Fibroblast of the aortic adventitia (primary cell): ENCODE data around the gene EXOG. TPM values are rescaled to one million over a fixed set of nuclear protein-coding genes. Genes with fewer than 3 reads are reported as not detected.

Source experiments
- DNase-seq: peaks from one replicate; pipeline ENCODE4 v3.0.0-alpha.2; 2010; ENCODE audit warnings: low read depth
- H3K4me3 ChIP-seq: 2 replicates; pipeline ENCODE4 v1.5.1; 2011; ENCODE audit warnings: low read depth, mild to moderate bottlenecking, control low read depth, low read length, moderate library complexity
- CTCF ChIP-seq: IDR thresholded peaks from 2 replicates; pipeline ENCODE4 v1.5.1; 2011; ENCODE audit warnings: mild to moderate bottlenecking, low read length, control low read depth, inconsistent platforms; ENCODE audit not compliant: insufficient read depth
- total RNA-seq: library from RNA; depleted of rRNA; stranded (reverse); fragments of >200 nt; gene quantifications from 2 replicates; pipeline ENCODE4 v1.2.3, GENCODE V29; 2012; ENCODE audit warnings: low replicate concordance

The EXOG gene
- total RNA-seq, 1 donor = 14.4 TPM

DNA sequence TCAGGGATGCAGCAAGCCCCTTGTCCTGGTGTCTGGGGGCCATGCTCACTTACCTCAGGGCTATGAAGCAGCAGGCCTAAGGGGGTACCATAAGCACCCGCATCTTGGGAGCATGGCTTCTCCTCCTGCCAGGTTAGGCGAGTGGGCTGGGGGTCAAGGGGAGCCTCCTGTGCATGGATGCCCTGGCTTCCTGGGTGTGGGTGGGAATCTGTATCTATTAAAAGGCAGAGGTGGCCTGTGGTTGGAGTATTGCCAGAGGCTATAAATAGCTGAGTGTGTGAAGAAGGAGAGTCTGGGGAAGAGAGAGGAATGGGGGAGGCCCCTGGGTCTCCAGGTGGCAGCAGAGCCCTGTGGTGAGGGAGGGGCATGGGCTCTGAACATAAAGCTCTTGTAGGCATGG lies 22.9 kb upstream of the EXOG start:
- DNase-seq = no peak
- TF ChIP-seq CTCF = no peak
- H3K4me3 ChIP-seq = no peak overlapping the region

DNA sequence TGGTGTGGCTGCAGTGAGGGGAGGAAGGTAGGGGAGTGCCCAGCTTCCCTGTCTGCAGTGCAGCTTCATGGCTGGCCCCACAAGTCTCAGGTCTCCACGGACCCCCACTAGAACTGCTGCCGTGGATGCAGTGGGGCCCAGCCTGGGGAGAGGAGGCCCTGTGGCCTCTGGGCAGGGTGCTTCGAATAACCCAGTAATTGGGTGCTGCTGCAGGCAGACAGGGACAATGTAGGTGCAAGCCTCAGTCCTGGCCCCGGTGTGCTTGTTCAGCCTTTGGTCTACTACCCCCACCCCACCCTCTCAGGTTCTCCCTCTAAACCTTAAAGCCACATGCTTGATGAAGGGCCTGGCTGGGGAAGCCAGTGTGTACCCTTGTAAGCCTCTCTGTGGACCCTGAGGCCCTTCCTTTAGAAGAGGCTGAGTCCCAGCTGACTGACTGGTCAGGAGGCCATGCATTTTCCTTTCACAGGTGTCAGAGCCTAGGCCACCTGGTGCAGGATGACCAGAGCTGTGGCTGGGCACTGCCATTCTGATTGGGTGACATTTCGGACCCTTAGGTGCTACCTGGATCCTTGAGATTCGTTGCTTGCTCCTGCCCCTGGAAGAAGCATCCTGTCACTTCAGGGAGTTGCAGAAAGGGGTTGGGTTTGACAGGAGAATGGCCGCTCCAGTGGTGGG lies 21.1 kb upstream of the EXOG start:
- H3K4me3 ChIP-seq = no peak overlapping the region
- DNase-seq = no peak
- no peak for TF ChIP-seq CTCF

GRCh38 chr3:38475716-38476115 lies 20.4 kb upstream of the EXOG start:
- no peak for DNase-seq
- TF ChIP-seq CTCF = no peak
- no peak overlapping the region for H3K4me3 ChIP-seq

DNA sequence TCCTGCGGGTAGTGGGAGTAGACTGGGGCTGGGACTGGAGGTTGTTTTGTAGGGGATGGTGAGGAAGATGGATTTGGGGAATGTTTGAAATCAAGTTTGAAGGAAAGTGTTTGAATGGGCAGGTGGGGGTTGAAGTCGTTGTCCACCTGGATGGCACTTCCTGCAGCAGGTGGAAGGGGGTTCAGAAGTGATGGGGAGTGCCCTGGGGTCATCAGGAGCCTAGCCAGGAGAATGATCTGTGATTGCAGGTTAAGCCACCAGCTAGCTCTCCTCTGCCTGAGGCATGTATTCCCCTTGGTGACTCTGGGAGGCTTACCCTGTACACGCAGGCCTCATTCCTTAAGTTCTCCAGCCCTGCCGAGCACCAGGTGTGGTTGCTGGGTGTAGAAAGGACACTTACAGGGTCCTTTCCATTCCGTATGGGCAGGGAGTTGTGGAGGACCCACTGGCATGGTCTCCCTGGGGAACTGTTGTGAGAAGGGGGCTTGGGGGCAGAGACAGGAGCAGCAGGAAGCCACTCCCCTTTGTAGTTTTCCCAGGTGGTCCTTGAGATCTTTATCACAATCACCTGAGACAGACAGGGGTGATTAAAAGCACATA lies 19.9 kb upstream of the EXOG start:
- no peak overlapping the region for H3K4me3 ChIP-seq
- no peak for TF ChIP-seq CTCF
- DNase-seq = no peak

- no peak for DNase-seq
- H3K4me3 ChIP-seq = no peak overlapping the region
- no peak for TF ChIP-seq CTCF
Measured at GRCh38 chr3:38477057-38477820, 18.9 kb upstream of the EXOG start.

- no peak for TF ChIP-seq CTCF
- no peak overlapping the region for H3K4me3 ChIP-seq
- no peak for DNase-seq
Measured at GRCh38 chr3:38477839-38478450, 18.2 kb upstream of the EXOG start.
